Measurements from ENCODE around the gene COL4A1.

COL4A1 gene

GRCh38 chr13:110127986-110128511 is 178.9 kb downstream of the COL4A1 start:
- no peak for TF ChIP-seq FOXP2 (optimal IDR thresholded peaks at IDR 0.05; ENCODE audit: borderline replicate concordance, extremely low read depth, extremely low read length, insufficient read depth)

GRCh38 chr13:110126391-110126961 is 180.5 kb downstream of the COL4A1 start:
- TF ChIP-seq TAF1 (IDR thresholded peaks at IDR 0.05; ENCODE audit: borderline replicate concordance, insufficient read depth, low read length) (no peak), REST (IDR thresholded peaks at IDR 0.05; ENCODE audit: insufficient read depth in 1 of 2, low read depth in 2 of 2, low read length in 2 of 2) (no peak), POLR2AphosphoS5 (IDR thresholded peaks at IDR 0.05; ENCODE audit: low read depth, low read length) (no peak), FOXP2 (optimal IDR thresholded peaks at IDR 0.05; ENCODE audit: borderline replicate concordance, extremely low read depth, extremely low read length, insufficient read depth) (no peak), SIN3A (IDR thresholded peaks at IDR 0.05; ENCODE audit: borderline replicate concordance, insufficient read depth, low read length) (no peak)

- no peak for TF ChIP-seq TAF1 (IDR thresholded peaks at IDR 0.05; ENCODE audit: borderline replicate concordance, insufficient read depth, low read length)
These were observed 181.2 kb downstream of the COL4A1 start for GRCh38 chr13:110125613-110126272.

- no peak for TF ChIP-seq FOXP2 (optimal IDR thresholded peaks at IDR 0.05; ENCODE audit: borderline replicate concordance, extremely low read depth, extremely low read length, insufficient read depth)
- TF ChIP-seq POLR2AphosphoS5 (IDR thresholded peaks at IDR 0.05; ENCODE audit: low read depth, low read length) = no peak
- no peak for TF ChIP-seq TAF1 (IDR thresholded peaks at IDR 0.05; ENCODE audit: borderline replicate concordance, insufficient read depth, low read length)
- TF ChIP-seq SIN3A (IDR thresholded peaks at IDR 0.05; ENCODE audit: borderline replicate concordance, insufficient read depth, low read length) = no peak
- no peak for TF ChIP-seq REST (IDR thresholded peaks at IDR 0.05; ENCODE audit: insufficient read depth in 1 of 2, low read depth in 2 of 2, low read length in 2 of 2)
These were observed 181.8 kb downstream of the COL4A1 start for GRCh38 chr13:110125157-110125556.

GRCh38 chr13:110124201-110124940 is 182.6 kb downstream of the COL4A1 start:
- no peak for TF ChIP-seq POLR2AphosphoS5 (IDR thresholded peaks at IDR 0.05; ENCODE audit: low read depth, low read length)
- no peak for TF ChIP-seq SIN3A (IDR thresholded peaks at IDR 0.05; ENCODE audit: borderline replicate concordance, insufficient read depth, low read length)
- TF ChIP-seq REST (IDR thresholded peaks at IDR 0.05; ENCODE audit: insufficient read depth in 1 of 2, low read depth in 2 of 2, low read length in 2 of 2) = no peak
- no peak for TF ChIP-seq FOXP2 (optimal IDR thresholded peaks at IDR 0.05; ENCODE audit: borderline replicate concordance, extremely low read depth, extremely low read length, insufficient read depth)
- TF ChIP-seq TAF1 (IDR thresholded peaks at IDR 0.05; ENCODE audit: borderline replicate concordance, insufficient read depth, low read length) = no peak
